ENCODE measurements around the gene CNOT2. TPM values are rescaled to one million over a fixed set of nuclear protein-coding genes. Genes with fewer than 3 reads are reported as not detected.

CNOT2 gene
- total RNA-seq, 2 experiments from 2014 or later: 67.9 to 69.0 TPM

- Mint-ChIP-seq H3K4me3 (no peak overlapping the region), H3K9me3 (no peaks in the 10 kb centered on the region), H3K27ac (no peak overlapping the region), H3K4me1 (ENCODE audit: low read depth) (peaks cover 86% of the 10 kb centered on the region), H3K36me3 (ENCODE audit: low read depth) (peaks cover 13% of the 10 kb centered on the region), H3K27me3 (no peaks in the 10 kb centered on the region)
- TF ChIP-seq CTCF (IDR thresholded peaks at IDR 0.05): no peak
- no peak for ATAC-seq
- intact Hi-C loops (cut with micrococcal nuclease): no loop called here
- POLR2A ChIA-PET: no interaction called here
- DNase-seq: no peak
- CTCF ChIA-PET: no interaction called here
These were observed 8.0 kb downstream of the CNOT2 start for GRCh38 chr12:70251226-70251625.

- POLR2A ChIA-PET: no interaction called here
- intact Hi-C loops (cut with micrococcal nuclease): no loop called here
- Mint-ChIP-seq H3K4me1 (ENCODE audit: low read depth) (peaks cover 84% of the 10 kb centered on the region), H3K27ac (no peak overlapping the region), H3K9me3 (no peaks in the 10 kb centered on the region), H3K36me3 (ENCODE audit: low read depth) (peaks cover 15% of the 10 kb centered on the region), H3K27me3 (no peaks in the 10 kb centered on the region), H3K4me3 (no peak overlapping the region)
- CTCF ChIA-PET: no interaction called here
- ATAC-seq (no peak), DNase-seq (no peak)
- no peak for TF ChIP-seq CTCF (IDR thresholded peaks at IDR 0.05)
These were observed 8.4 kb downstream of the CNOT2 start for GRCh38 chr12:70251661-70252060.

GRCh38 chr12:70252832-70253231, 9.6 kb downstream of the CNOT2 start:
- H3K36me3 Mint-ChIP-seq (ENCODE audit: low read depth): peaks cover 14% of the 10 kb centered on the region
- CTCF ChIA-PET: no interaction called here
- POLR2A ChIA-PET: no interaction called here
- intact Hi-C loops (cut with micrococcal nuclease): no loop called here
- DNase-seq: no peak
- TF ChIP-seq CTCF (IDR thresholded peaks at IDR 0.05): no peak
- H3K27ac Mint-ChIP-seq: no peak overlapping the region
- no peaks in the 10 kb centered on the region for H3K27me3 Mint-ChIP-seq
- no peaks in the 10 kb centered on the region for H3K9me3 Mint-ChIP-seq
- peaks cover 80% of the 10 kb centered on the region for H3K4me1 Mint-ChIP-seq (ENCODE audit: low read depth)
- no peak for ATAC-seq
- H3K4me3 Mint-ChIP-seq: no peak overlapping the region

GRCh38 chr12:70254225-70254624, 11.0 kb downstream of the CNOT2 start:
- H3K9me3 Mint-ChIP-seq: no peaks in the 10 kb centered on the region
- no peak for DNase-seq
- peaks cover 11% of the 10 kb centered on the region for H3K36me3 Mint-ChIP-seq (ENCODE audit: low read depth)
- no peak overlapping the region for H3K27ac Mint-ChIP-seq
- H3K4me3 Mint-ChIP-seq: no peak overlapping the region
- ChIA-PET CTCF (no interaction called here), POLR2A (interaction anchor here (0.7 to 1.4 kb wide), 2 partner anchors 9 to 10 kb away, joined by 3 to 4 read pairs; no protein-coding TSS in a partner anchor)
- intact Hi-C loops (cut with micrococcal nuclease): no loop called here
- no peaks in the 10 kb centered on the region for H3K27me3 Mint-ChIP-seq
- TF ChIP-seq CTCF (IDR thresholded peaks at IDR 0.05): no peak
- peaks cover 77% of the 10 kb centered on the region for H3K4me1 Mint-ChIP-seq (ENCODE audit: low read depth)
- no peak for ATAC-seq

GRCh38 chr12:70254846-70255245, 11.6 kb downstream of the CNOT2 start:
- POLR2A ChIA-PET: no interaction called here
- CTCF ChIA-PET: no interaction called here

More at GRCh38 chr12:70254846-70255245, 11.6 kb downstream of the CNOT2 start:
- Mint-ChIP-seq H3K4me1 (ENCODE audit: low read depth) (peaks cover 81% of the 10 kb centered on the region), H3K27ac (peak overlapping the region; percentile 57), H3K9me3 (no peaks in the 10 kb centered on the region), H3K4me3 (no peak overlapping the region), H3K27me3 (no peaks in the 10 kb centered on the region), H3K36me3 (ENCODE audit: low read depth) (peaks cover 11% of the 10 kb centered on the region)
- intact Hi-C loops (cut with micrococcal nuclease): no loop called here
- ATAC-seq: no peak
- no peak for TF ChIP-seq CTCF (IDR thresholded peaks at IDR 0.05)
- DNase-seq: no peak

Data from activated CD8-positive, alpha-beta T cell treated with anti-CD3 and anti-CD28 coated beads for 36 hours (primary cell).